Nasal cavity respiratory epithelium epithelial cell of viscerocranial mucosa (primary cell): Measurements from ENCODE around the gene ISCA1. TPM values are rescaled to one million over a fixed set of nuclear protein-coding genes. Genes with fewer than 3 reads are reported as not detected.

ENCODE experiments used
- total RNA-seq: library from RNA; depleted of rRNA; stranded (reverse); fragments of >200 nt; gene quantifications from 2 replicates; pipeline ENCODE4 v1.2.3, GENCODE V29; 2014

ISCA1 gene
- total RNA-seq, result 23.9 and 28.0 TPM in 2 replicates

GRCh38 chr9:86282077-86282978 is at the start of gene ISCA1:
TSS of gene ISCA1 (minus strand) at chr9:86282538. CDS start at chr9:86282458, 80 bp downstream.

DNA sequence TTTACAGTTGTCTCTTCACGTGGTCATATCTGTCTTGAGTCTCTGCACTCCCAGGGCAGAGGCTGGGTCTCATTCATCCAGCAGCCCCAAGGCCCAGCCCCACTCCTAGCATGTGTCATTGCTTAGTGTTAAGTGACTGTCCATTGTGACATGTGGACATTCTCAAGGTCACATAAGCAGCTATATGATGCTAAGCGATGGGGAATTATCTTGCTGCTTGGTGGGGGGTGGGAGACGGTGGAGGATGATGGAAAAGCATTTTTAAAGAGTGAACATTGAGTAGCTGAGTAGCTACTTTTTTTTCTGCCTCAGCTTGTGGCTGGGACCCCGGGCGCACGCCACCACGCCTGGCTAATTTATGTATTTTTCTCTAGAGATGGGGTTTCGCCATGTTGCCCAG is 22.8 kb downstream of the ISCA1 start, which contains the start of gene C9orf153:
Gene C9orf153 (minus strand): TSS at position 101 of the 400 bp plus-strand sequence. CDS start 30,054 bp downstream, outside the sequence.

Other genes starting within 250 kb of the ISCA1 start
- 13.7 and 55.1 TPM in 2 replicates for gene GOLM1, start 183.0 kb downstream of the ISCA1 start, total RNA-seq
- gene C9orf153, start 22.9 kb downstream of the ISCA1 start, total RNA-seq, result 0.34 and 0.64 TPM in 2 replicates
- gene TUT7, start 71.9 kb upstream of the ISCA1 start, total RNA-seq, result 42.4 and 72.7 TPM in 2 replicates